ENCODE data around the gene LRP1. TPM values are rescaled to one million over a fixed set of nuclear protein-coding genes. Genes with fewer than 3 reads are reported as not detected.

LRP1 gene
- polyA plus RNA-seq, 2 donors = 29.6 to 47.6 TPM

- WGBS, 2 donors = 77 to 80% methylated on average over 22 of the region's 22 CpGs
- H3K4me1 ChIP-seq (ENCODE audit: control insufficient read depth in 2 of 2, insufficient read depth in 2 of 2, low read length in 1 of 2) = no peaks in the 10 kb centered on the region
- H3K27me3 ChIP-seq (ENCODE audit: control insufficient read depth in 1 of 2, insufficient read depth in 2 of 2, low read length in 2 of 2) = no peaks in the 10 kb centered on the region
- H3K4me3 ChIP-seq (ENCODE audit: low read depth in 1 of 2, low read length in 2 of 2) = no peak overlapping the region
- H3K9me3 ChIP-seq (ENCODE audit: control insufficient read depth in 2 of 2, insufficient read depth in 1 of 2, low read depth in 1 of 2, low read length in 1 of 2) = no peaks in the 10 kb centered on the region
- no peak overlapping the region for H3K27ac ChIP-seq (ENCODE audit: low read depth in 2 of 2, low read length in 1 of 2)
- H3K36me3 ChIP-seq (ENCODE audit: control insufficient read depth in 2 of 2, insufficient read depth in 2 of 2, low read length in 1 of 2) = peaks cover 0 to 75% of the 10 kb centered on the region in 2 donors
Measured at GRCh38 chr12:57208631-57209282, 80.5 kb downstream of the LRP1 start.

GRCh38 chr12:57209916-57210315, 81.6 kb downstream of the LRP1 start:
- no peaks in the 10 kb centered on the region for H3K27me3 ChIP-seq (ENCODE audit: control insufficient read depth in 1 of 2, insufficient read depth in 2 of 2, low read length in 2 of 2)
- no peaks in the 10 kb centered on the region for H3K9me3 ChIP-seq (ENCODE audit: control insufficient read depth in 2 of 2, insufficient read depth in 1 of 2, low read depth in 1 of 2, low read length in 1 of 2)
- H3K27ac ChIP-seq (ENCODE audit: low read depth in 2 of 2, low read length in 1 of 2) = no peak overlapping the region
- peaks cover 0 to under 1% of the 10 kb centered on the region in 2 donors for H3K4me1 ChIP-seq (ENCODE audit: control insufficient read depth in 2 of 2, insufficient read depth in 2 of 2, low read length in 1 of 2)
- H3K36me3 ChIP-seq (ENCODE audit: control insufficient read depth in 2 of 2, insufficient read depth in 2 of 2, low read length in 1 of 2) = peaks cover 0 to 63% of the 10 kb centered on the region in 2 donors
- H3K4me3 ChIP-seq (ENCODE audit: low read depth in 1 of 2, low read length in 2 of 2) = no peak overlapping the region
- WGBS, 2 donors = 72 to 78% methylated on average over 8 of the region's 8 CpGs

- H3K27ac ChIP-seq (ENCODE audit: low read depth in 2 of 2, low read length in 1 of 2) = no peak overlapping the region
- no peak overlapping the region for H3K4me3 ChIP-seq (ENCODE audit: low read depth in 1 of 2, low read length in 2 of 2)
- peaks cover 0 to 4% of the 10 kb centered on the region in 2 donors for H3K4me1 ChIP-seq (ENCODE audit: control insufficient read depth in 2 of 2, insufficient read depth in 2 of 2, low read length in 1 of 2)
- WGBS, 2 donors = 76 to 84% methylated on average over 15 of the region's 15 CpGs
- H3K9me3 ChIP-seq (ENCODE audit: control insufficient read depth in 2 of 2, insufficient read depth in 1 of 2, low read depth in 1 of 2, low read length in 1 of 2) = no peaks in the 10 kb centered on the region
- H3K27me3 ChIP-seq (ENCODE audit: control insufficient read depth in 1 of 2, insufficient read depth in 2 of 2, low read length in 2 of 2) = no peaks in the 10 kb centered on the region
- H3K36me3 ChIP-seq (ENCODE audit: control insufficient read depth in 2 of 2, insufficient read depth in 2 of 2, low read length in 1 of 2) = peaks cover 0 to 58% of the 10 kb centered on the region in 2 donors
Measured at GRCh38 chr12:57210461-57210860, 82.2 kb downstream of the LRP1 start.

GRCh38 chr12:57210926-57211692, 82.8 kb downstream of the LRP1 start:
- Histone ChIP-seq H3K4me3 (ENCODE audit: low read depth in 1 of 2, low read length in 2 of 2) (no peak overlapping the region), H3K9me3 (ENCODE audit: control insufficient read depth in 2 of 2, insufficient read depth in 1 of 2, low read depth in 1 of 2, low read length in 1 of 2) (no peaks in the 10 kb centered on the region), H3K4me1 (ENCODE audit: control insufficient read depth in 2 of 2, insufficient read depth in 2 of 2, low read length in 1 of 2) (peaks cover 0 to 9% of the 10 kb centered on the region in 2 donors), H3K27ac (ENCODE audit: low read depth in 2 of 2, low read length in 1 of 2) (no peak overlapping the region), H3K36me3 (ENCODE audit: control insufficient read depth in 2 of 2, insufficient read depth in 2 of 2, low read length in 1 of 2) (peaks cover 0 to 51% of the 10 kb centered on the region in 2 donors), H3K27me3 (ENCODE audit: control insufficient read depth in 1 of 2, insufficient read depth in 2 of 2, low read length in 2 of 2) (no peaks in the 10 kb centered on the region)
- 73 to 74% methylated on average over 16 of the region's 16 CpGs for WGBS, 2 donors

GRCh38 chr12:57211791-57212700, 83.8 kb downstream of the LRP1 start:
- Histone ChIP-seq H3K9me3 (ENCODE audit: control insufficient read depth in 2 of 2, insufficient read depth in 1 of 2, low read depth in 1 of 2, low read length in 1 of 2) (no peaks in the 10 kb centered on the region), H3K36me3 (ENCODE audit: control insufficient read depth in 2 of 2, insufficient read depth in 2 of 2, low read length in 1 of 2) (peaks cover 0 to 45% of the 10 kb centered on the region in 2 donors), H3K27ac (ENCODE audit: low read depth in 2 of 2, low read length in 1 of 2) (no peak overlapping the region), H3K27me3 (ENCODE audit: control insufficient read depth in 1 of 2, insufficient read depth in 2 of 2, low read length in 2 of 2) (peaks cover 0 to 4% of the 10 kb centered on the region in 2 donors), H3K4me3 (ENCODE audit: low read depth in 1 of 2, low read length in 2 of 2) (no peak overlapping the region), H3K4me1 (ENCODE audit: control insufficient read depth in 2 of 2, insufficient read depth in 2 of 2, low read length in 1 of 2) (peaks cover 4 to 12% of the 10 kb centered on the region in 2 donors)
- 83 to 84% methylated on average over 27 of the region's 27 CpGs for WGBS, 2 donors

GRCh38 chr12:57212701-57213057, 84.4 kb downstream of the LRP1 start:
- no peaks in the 10 kb centered on the region for H3K9me3 ChIP-seq (ENCODE audit: control insufficient read depth in 2 of 2, insufficient read depth in 1 of 2, low read depth in 1 of 2, low read length in 1 of 2)
- H3K4me3 ChIP-seq (ENCODE audit: low read depth in 1 of 2, low read length in 2 of 2) = no peak overlapping the region
- peaks cover 0 to 8% of the 10 kb centered on the region in 2 donors for H3K27me3 ChIP-seq (ENCODE audit: control insufficient read depth in 1 of 2, insufficient read depth in 2 of 2, low read length in 2 of 2)
- peaks cover 5 to 19% of the 10 kb centered on the region in 2 donors for H3K4me1 ChIP-seq (ENCODE audit: control insufficient read depth in 2 of 2, insufficient read depth in 2 of 2, low read length in 1 of 2)
- 65 to 80% methylated on average over 7 of the region's 7 CpGs for WGBS, 2 donors
- H3K27ac ChIP-seq (ENCODE audit: low read depth in 2 of 2, low read length in 1 of 2) = no peak overlapping the region
- peaks cover 0 to 42% of the 10 kb centered on the region in 2 donors for H3K36me3 ChIP-seq (ENCODE audit: control insufficient read depth in 2 of 2, insufficient read depth in 2 of 2, low read length in 1 of 2)

GRCh38 chr12:57213058-57213715, 84.9 kb downstream of the LRP1 start:
- Histone ChIP-seq H3K27ac (ENCODE audit: low read depth in 2 of 2, low read length in 1 of 2) (peak overlapping the region in 1 of 2 donors; percentile 8), H3K4me1 (ENCODE audit: control insufficient read depth in 2 of 2, insufficient read depth in 2 of 2, low read length in 1 of 2) (peaks cover 5 to 21% of the 10 kb centered on the region in 2 donors)
- whole genome bisulfite sequencing, 2 donors = 6 to 8% methylated on average over 16 of the region's 16 CpGs

GRCh38 chr12:57213763-57214397, 85.6 kb downstream of the LRP1 start:
- Histone ChIP-seq H3K9me3 (ENCODE audit: control insufficient read depth in 2 of 2, insufficient read depth in 1 of 2, low read depth in 1 of 2, low read length in 1 of 2) (no peaks in the 10 kb centered on the region), H3K27ac (ENCODE audit: low read depth in 2 of 2, low read length in 1 of 2) (no peak overlapping the region), H3K36me3 (ENCODE audit: control insufficient read depth in 2 of 2, insufficient read depth in 2 of 2, low read length in 1 of 2) (peaks cover 0 to 32% of the 10 kb centered on the region in 2 donors), H3K4me1 (ENCODE audit: control insufficient read depth in 2 of 2, insufficient read depth in 2 of 2, low read length in 1 of 2) (peaks cover 5 to 21% of the 10 kb centered on the region in 2 donors), H3K4me3 (ENCODE audit: low read depth in 1 of 2, low read length in 2 of 2) (no peak overlapping the region), H3K27me3 (ENCODE audit: control insufficient read depth in 1 of 2, insufficient read depth in 2 of 2, low read length in 2 of 2) (peaks cover 0 to 11% of the 10 kb centered on the region in 2 donors)
- 35 to 37% methylated on average over 4 of the region's 4 CpGs for WGBS, 2 donors

More at GRCh38 chr12:57213058-57213715, 84.9 kb downstream of the LRP1 start:
- no peak overlapping the region for H3K4me3 ChIP-seq (ENCODE audit: low read depth in 1 of 2, low read length in 2 of 2)
- H3K36me3 ChIP-seq (ENCODE audit: control insufficient read depth in 2 of 2, insufficient read depth in 2 of 2, low read length in 1 of 2) = peaks cover 0 to 37% of the 10 kb centered on the region in 2 donors
- peaks cover 0 to 8% of the 10 kb centered on the region in 2 donors for H3K27me3 ChIP-seq (ENCODE audit: control insufficient read depth in 1 of 2, insufficient read depth in 2 of 2, low read length in 2 of 2)
- H3K9me3 ChIP-seq (ENCODE audit: control insufficient read depth in 2 of 2, insufficient read depth in 1 of 2, low read depth in 1 of 2, low read length in 1 of 2) = no peaks in the 10 kb centered on the region

Measured in esophagus (tissue), 2 donors.